Brain microvascular endothelial cell (primary cell): ENCODE data around the gene ZBTB16.

Source experiments
- DNase-seq: peaks from one replicate; pipeline ENCODE4 v3.0.0-alpha.2; 2020
- H3K27ac ChIP-seq: fragments of 250-450 bp; sonication (Bioruptor Pico); 2 replicates; pipeline ENCODE4 v1.5.1; 2020; ENCODE audit warnings: mild to moderate bottlenecking, moderate library complexity
- H3K27me3 ChIP-seq: fragments of 250-450 bp; sonication (Bioruptor Pico); replicated peaks from 2 replicates; pipeline ENCODE4 v1.5.1; 2020; ENCODE audit warnings: mild to moderate bottlenecking
- H3K36me3 ChIP-seq: fragments of 250-450 bp; sonication (Bioruptor Pico); replicated peaks from 2 replicates; pipeline ENCODE4 v1.5.1; 2020; ENCODE audit warnings: mild to moderate bottlenecking
- H3K4me3 ChIP-seq: 2 replicates; pipeline ENCODE4 v1.5.1; 2011; ENCODE audit warnings: low read depth, mild to moderate bottlenecking, control low read depth, low read length, moderate library complexity
- CTCF ChIP-seq: IDR thresholded peaks from 2 replicates; pipeline ENCODE4 v1.5.1; 2011; ENCODE audit warnings: low read depth, mild to moderate bottlenecking, moderate library complexity, low read length, control low read depth, inconsistent platforms; ENCODE audit errors: missing control alignments
- in situ Hi-C: cut with HindIII; loops from 2 replicates; pipeline ENCODE4 v1.10.0; 2017; ENCODE audit warnings: low sequenced_read_pairs, low pct_ligation_motif_present

The ZBTB16 gene

GRCh38 chr11:114284021-114284420, 224.5 kb downstream of the ZBTB16 start:
- no peak for DNase-seq
- Histone ChIP-seq H3K4me3 (no peak overlapping the region), H3K36me3 (no peaks in the 10 kb centered on the region), H3K27ac (no peak overlapping the region), H3K27me3 (no peaks in the 10 kb centered on the region)
- no peak for TF ChIP-seq CTCF
- in situ Hi-C loops, result no loop called here

DNA sequence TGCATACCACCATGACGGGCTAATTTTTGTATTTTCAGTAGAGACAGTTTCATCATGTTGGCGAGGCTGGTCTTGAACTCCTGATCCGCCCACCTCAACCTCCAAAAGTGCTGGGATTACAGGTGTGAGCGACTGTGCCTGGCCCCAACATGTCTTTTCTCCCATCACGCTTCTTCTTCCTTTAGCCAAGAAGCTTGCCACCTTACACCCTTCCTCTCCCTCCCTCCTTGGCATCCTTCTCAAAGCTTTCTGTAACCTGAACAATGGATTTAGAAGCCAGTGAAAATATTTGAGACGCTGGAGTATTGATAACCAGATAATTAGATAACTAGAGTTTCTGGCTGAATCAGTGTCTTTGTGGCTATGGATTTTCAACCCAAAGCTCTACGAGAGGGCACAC, 225.4 kb downstream of the ZBTB16 start:
- no peak overlapping the region for H3K27ac ChIP-seq
- H3K4me3 ChIP-seq, result no peak overlapping the region
- H3K36me3 ChIP-seq, result no peaks in the 10 kb centered on the region
- no peaks in the 10 kb centered on the region for H3K27me3 ChIP-seq
- in situ Hi-C loops, result no loop called here
- TF ChIP-seq CTCF, result no peak
- no peak for DNase-seq

- no peak overlapping the region for H3K4me3 ChIP-seq
- DNase-seq, result no peak
- in situ Hi-C loops, result no loop called here
- no peak for TF ChIP-seq CTCF
- no peak overlapping the region for H3K27ac ChIP-seq
- no peaks in the 10 kb centered on the region for H3K27me3 ChIP-seq
- H3K36me3 ChIP-seq, result no peaks in the 10 kb centered on the region
Observed at GRCh38 chr11:114285599-114285998, 226.1 kb downstream of the ZBTB16 start.

DNA sequence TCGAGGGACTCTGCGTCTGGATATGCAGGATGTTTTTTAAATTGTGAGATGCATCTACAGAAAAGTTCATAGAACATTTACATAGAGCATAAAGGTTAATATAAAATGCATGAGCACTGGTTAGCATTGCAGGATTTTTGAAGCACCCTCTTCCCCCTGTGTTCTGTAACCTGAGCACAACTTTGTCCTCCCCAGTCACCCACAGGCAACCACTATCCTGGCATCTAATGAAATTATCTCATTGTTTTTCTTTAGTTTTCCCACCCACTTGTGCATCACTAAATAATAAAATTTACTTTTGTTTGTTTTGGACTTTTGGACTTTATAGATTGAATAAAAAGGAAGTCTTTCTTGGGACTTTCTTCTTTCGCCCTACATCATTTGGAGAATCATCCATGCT, 226.7 kb downstream of the ZBTB16 start:
- H3K36me3 ChIP-seq, result no peaks in the 10 kb centered on the region
- no peak overlapping the region for H3K27ac ChIP-seq
- H3K27me3 ChIP-seq, result no peaks in the 10 kb centered on the region
- DNase-seq, result no peak
- in situ Hi-C loops, result no loop called here
- no peak overlapping the region for H3K4me3 ChIP-seq
- no peak for TF ChIP-seq CTCF

DNA sequence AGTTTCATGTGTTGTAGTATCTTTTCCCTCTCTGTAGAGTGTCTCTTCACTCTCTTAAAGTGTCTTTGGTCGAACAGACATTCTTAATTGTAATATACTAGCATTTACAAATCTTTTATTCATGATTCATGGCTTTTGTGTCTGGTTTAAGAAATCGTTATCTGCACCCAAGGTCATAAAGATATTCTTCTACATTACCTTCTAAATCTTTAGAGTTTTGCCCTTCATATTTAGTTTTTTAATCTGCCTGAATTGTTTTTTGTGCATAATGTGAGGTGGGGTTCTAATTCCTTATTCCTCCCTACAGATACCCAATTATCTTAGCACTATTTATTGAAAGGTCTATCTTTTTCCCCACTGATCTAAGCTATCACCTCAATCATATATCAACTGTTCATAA, 227.6 kb downstream of the ZBTB16 start:
- Histone ChIP-seq H3K27ac (no peak overlapping the region), H3K4me3 (no peak overlapping the region), H3K27me3 (no peaks in the 10 kb centered on the region), H3K36me3 (no peaks in the 10 kb centered on the region)
- no peak for DNase-seq
- in situ Hi-C loops, result no loop called here
- TF ChIP-seq CTCF, result no peak

DNA sequence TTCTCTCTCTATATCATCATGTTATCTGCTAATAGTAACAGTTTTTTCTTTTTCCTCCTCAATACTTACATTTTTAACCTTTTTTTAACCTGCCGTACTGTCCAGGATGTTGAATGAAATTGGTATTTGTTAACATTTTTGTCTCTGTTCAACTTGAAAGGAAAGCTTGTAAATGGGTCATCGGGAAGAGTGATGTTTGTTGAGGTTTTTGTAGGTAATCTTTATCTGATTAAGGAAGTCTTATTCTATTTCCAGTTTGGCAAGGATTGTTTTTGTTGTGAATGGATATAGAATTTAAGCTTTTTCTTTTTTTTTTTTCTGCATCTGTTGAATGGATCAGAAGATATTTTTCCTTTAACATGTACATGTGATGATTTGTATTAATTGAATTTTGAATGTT, 228.6 kb downstream of the ZBTB16 start:
- no peak for TF ChIP-seq CTCF
- H3K4me3 ChIP-seq, result no peak overlapping the region
- H3K36me3 ChIP-seq, result no peaks in the 10 kb centered on the region
- in situ Hi-C loops, result no loop called here
- no peaks in the 10 kb centered on the region for H3K27me3 ChIP-seq
- no peak overlapping the region for H3K27ac ChIP-seq
- no peak for DNase-seq
